ENCODE data around the gene HOMER2. TPM values are rescaled to one million over a fixed set of nuclear protein-coding genes. Genes with fewer than 3 reads are reported as not detected.
A peak's percentile ranks its signal among the peaks of the same experiment; 100 is the strongest.
"Not testable (repeated sequence)": the region's sequence is repeated elsewhere in the genome, so short reads cannot be mapped to it uniquely, and the experiment has no call there.

The HOMER2 gene
- total and polyA plus RNA-seq, 2 of the 4 experiments (the other 2 are of a cell fraction) = 0.54 to 0.79 TPM

- Histone ChIP-seq H2AK9ac (replicated peaks; ENCODE audit: low read depth, low read length, poor library complexity) (no peak overlapping the region), H2BK120ac (ENCODE audit: low read depth, low read length) (no peak overlapping the region), H4K20me1 (ENCODE audit: insufficient read depth, low read length) (no peaks in the 10 kb centered on the region), H3K23ac (ENCODE audit: low read depth, low read length) (no peak overlapping the region), H3K36me3 (ENCODE audit: control insufficient read depth, insufficient read depth, low read length) (peaks cover 43% of the 10 kb centered on the region), H3K27me3 (ENCODE audit: control insufficient read depth, insufficient read depth, low read length) (no peaks in the 10 kb centered on the region), H2AFZ (replicated peaks; ENCODE audit: low read length, poor library complexity) (no peak overlapping the region), H2BK20ac (ENCODE audit: low read depth, low read length) (no peak overlapping the region), H3K4me1 (ENCODE audit: control insufficient read depth, insufficient read depth, low read length) (no peaks in the 10 kb centered on the region), H3K4me2 (ENCODE audit: low read depth, low read length) (no peak overlapping the region), H3K18ac (ENCODE audit: low read depth, low read length) (no peak overlapping the region), H3K4me3 (ENCODE audit: insufficient read depth, low read depth, low read length) (no peak overlapping the region), H3K4ac (ENCODE audit: low read depth, low read length) (no peak overlapping the region), H3K79me1 (ENCODE audit: low read depth in 1 of 2, low read length in 2 of 2) (peaks cover 0 to 2% of the 10 kb centered on the region in 2 experiments; a peak in 3 of 4 replicates), H3K9ac (ENCODE audit: low read depth, low read length) (no peak overlapping the region), H4K5ac (ENCODE audit: low read depth, low read length) (no peak overlapping the region), H2BK15ac (ENCODE audit: low read depth, low read length) (no peak overlapping the region), H4K8ac (ENCODE audit: low read depth in 2 of 2, low read length in 2 of 2) (no peak overlapping the region), H3K27ac (ENCODE audit: insufficient read depth, low read length) (no peak overlapping the region), H3K9me1 (ENCODE audit: insufficient read depth, low read length) (no peaks in the 10 kb centered on the region), H3K14ac (replicated peaks; ENCODE audit: low read depth, low read length) (no peak overlapping the region), H4K91ac (ENCODE audit: insufficient read depth, low read depth, low read length) (no peak overlapping the region), H3K56ac (ENCODE audit: extremely low read depth, insufficient read depth, low read length) (no peak overlapping the region), H3K9me3 (ENCODE audit: control insufficient read depth, insufficient read depth, low read length) (no peaks in the 10 kb centered on the region), H2BK5ac (ENCODE audit: low read depth, low read length, poor library complexity, severe bottlenecking) (no peak overlapping the region), H2AK5ac (ENCODE audit: low read depth, low read length) (no peak overlapping the region)
- ChIA-PET CTCF (no interaction called here), POLR2A (ENCODE audit: unreplicated experiment) (no interaction called here)
- dilution Hi-C loops (cut with HindIII; ENCODE audit: low sequenced_read_pairs, unreplicated experiment) (no loop called here), intact Hi-C loops (cut with micrococcal nuclease) (no loop called here), in situ Hi-C loops (cut with MboI; ENCODE audit: low sequenced_read_pairs) (loop anchor here (10.0 kb wide), 1 partner anchor 288 kb away; no protein-coding TSS in a partner anchor)
- WGBS, 2 experiments (ENCODE audit: extremely low coverage in 2 of 2, insufficient read length in 1 of 2) = 40% methylated on average over 1 of the region's 5 CpGs; no CpG with 5 or more reads in 1 of the 2 experiments
- DNase-seq (no peak), ATAC-seq (ENCODE audit: low read depth) (no peak)
- no TSS peak for BruUV-seq (replicated peaks)
- TF ChIP-seq BHLHE40 (IDR thresholded peaks at IDR 0.05; ENCODE audit: low read depth, low read length) (no peak), NFE2L2 (IDR thresholded peaks at IDR 0.05; ENCODE audit: low read depth, low read length) (no peak), MAZ (IDR thresholded peaks at IDR 0.05; ENCODE audit: borderline replicate concordance, low read depth, low read length) (no peak), RFX5 (IDR thresholded peaks at IDR 0.05; ENCODE audit: low read depth, low read length) (no peak), MXI1 (IDR thresholded peaks at IDR 0.05; ENCODE audit: borderline replicate concordance, low read depth, low read length) (no peak), MAFK (IDR thresholded peaks at IDR 0.05; ENCODE audit: low read depth, low read length) (no peak), CHD1 (IDR thresholded peaks at IDR 0.05; ENCODE audit: low read depth, low read length) (no peak), RAD21 (IDR thresholded peaks at IDR 0.05; ENCODE audit: low read length) (no peak)
- TF ChIP-seq, protein P1, sequence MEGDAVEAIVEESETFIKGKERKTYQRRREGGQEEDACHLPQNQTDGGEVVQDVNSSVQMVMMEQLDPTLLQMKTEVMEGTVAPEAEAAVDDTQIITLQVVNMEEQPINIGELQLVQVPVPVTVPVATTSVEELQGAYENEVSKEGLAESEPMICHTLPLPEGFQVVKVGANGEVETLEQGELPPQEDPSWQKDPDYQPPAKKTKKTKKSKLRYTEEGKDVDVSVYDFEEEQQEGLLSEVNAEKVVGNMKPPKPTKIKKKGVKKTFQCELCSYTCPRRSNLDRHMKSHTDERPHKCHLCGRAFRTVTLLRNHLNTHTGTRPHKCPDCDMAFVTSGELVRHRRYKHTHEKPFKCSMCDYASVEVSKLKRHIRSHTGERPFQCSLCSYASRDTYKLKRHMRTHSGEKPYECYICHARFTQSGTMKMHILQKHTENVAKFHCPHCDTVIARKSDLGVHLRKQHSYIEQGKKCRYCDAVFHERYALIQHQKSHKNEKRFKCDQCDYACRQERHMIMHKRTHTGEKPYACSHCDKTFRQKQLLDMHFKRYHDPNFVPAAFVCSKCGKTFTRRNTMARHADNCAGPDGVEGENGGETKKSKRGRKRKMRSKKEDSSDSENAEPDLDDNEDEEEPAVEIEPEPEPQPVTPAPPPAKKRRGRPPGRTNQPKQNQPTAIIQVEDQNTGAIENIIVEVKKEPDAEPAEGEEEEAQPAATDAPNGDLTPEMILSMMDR (conservative IDR thresholded peaks at IDR 0.05; ENCODE audit: low read depth, low read length) = no peak
These were observed 129.5 kb downstream of the HOMER2 start for GRCh38 chr15:82823049-82823448.

- H4K20me1 ChIP-seq (ENCODE audit: insufficient read depth, low read length); H3K9me1 ChIP-seq (ENCODE audit: insufficient read depth, low read length); H3K14ac ChIP-seq (replicated peaks; ENCODE audit: low read depth, low read length); H3K9ac ChIP-seq (ENCODE audit: low read depth, low read length); H2AFZ ChIP-seq (replicated peaks; ENCODE audit: low read length, poor library complexity); POLR2A ChIA-PET (ENCODE audit: unreplicated experiment); H3K23ac ChIP-seq (ENCODE audit: low read depth, low read length); CTCF ChIA-PET; H4K91ac ChIP-seq (ENCODE audit: insufficient read depth, low read depth, low read length); H3K79me1 ChIP-seq (ENCODE audit: low read depth in 1 of 2, low read length in 2 of 2); H4K8ac ChIP-seq (ENCODE audit: low read depth in 2 of 2, low read length in 2 of 2); H3K9me3 ChIP-seq (ENCODE audit: control insufficient read depth, insufficient read depth, low read length); H3K27me3 ChIP-seq (ENCODE audit: control insufficient read depth, insufficient read depth, low read length); H3K4me1 ChIP-seq (ENCODE audit: control insufficient read depth, insufficient read depth, low read length); H3K4ac ChIP-seq (ENCODE audit: low read depth, low read length); dilution Hi-C loops (cut with HindIII; ENCODE audit: low sequenced_read_pairs, unreplicated experiment); ATAC-seq (ENCODE audit: low read depth); BruUV-seq (replicated peaks); H4K5ac ChIP-seq (ENCODE audit: low read depth, low read length); H3K18ac ChIP-seq (ENCODE audit: low read depth, low read length); H2BK5ac ChIP-seq (ENCODE audit: low read depth, low read length, poor library complexity, severe bottlenecking); H2BK20ac ChIP-seq (ENCODE audit: low read depth, low read length); H2BK15ac ChIP-seq (ENCODE audit: low read depth, low read length); intact Hi-C loops (cut with micrococcal nuclease); H3K4me3 ChIP-seq (ENCODE audit: insufficient read depth, low read depth, low read length); H2BK120ac ChIP-seq (ENCODE audit: low read depth, low read length); H2AK5ac ChIP-seq (ENCODE audit: low read depth, low read length); H3K4me2 ChIP-seq (ENCODE audit: low read depth, low read length); H2AK9ac ChIP-seq (replicated peaks; ENCODE audit: low read depth, low read length, poor library complexity); H3K27ac ChIP-seq (ENCODE audit: insufficient read depth, low read length); H3K56ac ChIP-seq (ENCODE audit: extremely low read depth, insufficient read depth, low read length): not testable (repeated sequence)
- peak; percentile 52 for DNase-seq
- H3K36me3 ChIP-seq (ENCODE audit: control insufficient read depth, insufficient read depth, low read length) = peaks cover 42% of the 10 kb centered on the region
- in situ Hi-C loops (cut with MboI; ENCODE audit: low sequenced_read_pairs) = loop anchor here (10.0 kb wide), 1 partner anchor 287 kb away; no protein-coding TSS in a partner anchor
These were observed 130.7 kb downstream of the HOMER2 start for GRCh38 chr15:82821851-82822250.
